HFFc6 (cell line): ENCODE data around the gene TTLL3. TPM values are rescaled to one million over a fixed set of nuclear protein-coding genes. Genes with fewer than 3 reads are reported as not detected.
"Not testable (repeated sequence)": the region's sequence is repeated elsewhere in the genome, so short reads cannot be mapped to it uniquely, and the experiment has no call there.

Experiments
- DNase-seq: peaks from one replicate; pipeline ENCODE4 v3.0.0-alpha.2; 2018
- H3K27ac Mint-ChIP-seq: 2 replicates; pipeline ENCODE4 v1.8.0; 2020; ENCODE audit warnings: mild to moderate bottlenecking, mixed read lengths
- H3K27me3 Mint-ChIP-seq: 2 replicates; pipeline ENCODE4 v1.8.0; 2021; ENCODE audit warnings: mild to moderate bottlenecking, moderate library complexity, mixed read lengths; ENCODE audit not compliant: insufficient read depth
- H3K36me3 Mint-ChIP-seq: 2 replicates; pipeline ENCODE4 v1.8.0; 2021; ENCODE audit warnings: low read depth, mixed read lengths
- H3K4me1 Mint-ChIP-seq: 2 replicates; pipeline ENCODE4 v1.8.0; 2020; ENCODE audit warnings: low read depth, mixed read lengths
- H3K4me3 Mint-ChIP-seq: 2 replicates; pipeline ENCODE4 v1.8.0; 2020; ENCODE audit warnings: mild to moderate bottlenecking, moderate library complexity, mixed read lengths
- H3K9me3 Mint-ChIP-seq: 2 replicates; pipeline ENCODE4 v1.8.0; 2020; ENCODE audit warnings: mild to moderate bottlenecking, mixed read lengths
- CTCF ChIP-seq: fragments of 200-600 bp; sonication (generic); IDR thresholded peaks from 2 replicates; pipeline ENCODE4 v1.5.0; 2021; ENCODE audit warnings: antibody characterized with exemption, mild to moderate bottlenecking
- total RNA-seq, 6 experiments: library from RNA; stranded (reverse); fragmentation: NEBNext Ultra II Directional; extraction: Animal tissue kit (Norgen Biotek cat#: 25700); gene quantifications; 2 replicates in 1 of 6; 3 replicates in 5 of 6; pipeline ENCODE4 v1.2.3, GENCODE V29; 2021

TTLL3 gene
- total RNA-seq, 6 experiments from 2014 or later, result 14.1 to 20.5 (median 16.0) TPM

DNA sequence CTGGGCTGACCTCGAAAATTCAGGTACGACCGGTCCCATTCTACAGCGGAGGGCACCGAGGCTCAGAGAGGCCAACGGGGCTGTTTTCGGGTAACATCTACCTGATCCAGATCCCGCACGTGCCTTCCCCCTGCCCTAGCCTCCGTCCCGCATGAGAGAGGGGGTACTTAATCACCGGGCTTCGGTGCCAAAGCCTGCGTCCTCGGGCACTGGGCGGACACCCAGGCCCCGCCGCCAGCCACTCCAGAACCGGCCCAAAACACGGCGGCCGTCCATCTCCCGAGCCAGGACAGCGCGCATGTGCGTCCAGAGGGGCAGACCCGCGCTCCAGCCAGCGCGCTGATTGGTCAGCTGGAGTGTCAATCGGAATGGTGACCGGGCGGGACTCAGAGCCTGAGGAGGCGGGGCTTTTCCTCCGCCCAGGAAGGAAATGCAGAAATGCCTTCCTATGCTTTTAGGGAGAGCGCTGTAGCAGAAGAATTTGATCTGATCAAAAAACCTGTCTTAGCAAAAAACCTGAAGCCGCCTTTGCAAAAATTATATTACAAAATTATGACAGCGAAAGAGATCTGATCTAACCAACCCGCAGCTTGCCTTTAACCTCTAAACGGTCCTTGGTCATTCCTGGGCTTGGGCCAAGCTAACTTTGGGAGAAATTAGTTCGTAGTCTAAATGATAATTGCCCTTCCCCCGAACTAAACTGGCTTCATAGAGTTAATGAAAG lies 33.8 kb downstream of the TTLL3 start, which contains the start of gene RPUSD3:
RPUSD3 (minus strand) TSS at position 294 of the 724 bp plus-strand sequence; CDS start at position 276, 18 bp downstream.
- no peaks in the 10 kb centered on the region for H3K9me3 Mint-ChIP-seq
- peak within 1 kb of the TSS; percentile 81 for H3K27ac Mint-ChIP-seq
- H3K36me3 Mint-ChIP-seq, result peaks cover 23% of the 10 kb centered on the region
- peak within 1 kb of the TSS; percentile 97 for H3K4me3 Mint-ChIP-seq
- no peaks in the 10 kb centered on the region; the same call in none of the 2 replicates for H3K27me3 Mint-ChIP-seq
- DNase-seq, result peak; percentile 97
- TF ChIP-seq CTCF, result no peak
- peaks cover 14% of the 10 kb centered on the region for H3K4me1 Mint-ChIP-seq

- Mint-ChIP-seq H3K4me3 (no peak overlapping the region), H3K27me3 (no peaks in the 10 kb centered on the region; the same call in none of the 2 replicates)
- DNase-seq, result no peak
Observed at GRCh38 chr3:9846231-9846630, 36.2 kb downstream of the TTLL3 start.

GRCh38 chr3:9846931-9847488 lies 36.9 kb downstream of the TTLL3 start:
- H3K9me3 Mint-ChIP-seq, result no peaks in the 10 kb centered on the region
- no peak overlapping the region for H3K27ac Mint-ChIP-seq
- TF ChIP-seq CTCF, result no peak
- H3K4me1 Mint-ChIP-seq, result peaks cover 12% of the 10 kb centered on the region
- no peaks in the 10 kb centered on the region; the same call in none of the 2 replicates for H3K27me3 Mint-ChIP-seq
- H3K4me3 Mint-ChIP-seq, result no peak overlapping the region
- no peak for DNase-seq
- H3K36me3 Mint-ChIP-seq, result peaks cover 6% of the 10 kb centered on the region

More at GRCh38 chr3:9846231-9846630, 36.2 kb downstream of the TTLL3 start:
- no peaks in the 10 kb centered on the region for H3K9me3 Mint-ChIP-seq
- no peak overlapping the region for H3K27ac Mint-ChIP-seq
- no peak for TF ChIP-seq CTCF
- H3K36me3 Mint-ChIP-seq, result peaks cover 14% of the 10 kb centered on the region
- H3K4me1 Mint-ChIP-seq, result peaks cover 14% of the 10 kb centered on the region

- not testable (repeated sequence) for H3K36me3 Mint-ChIP-seq, H3K27ac Mint-ChIP-seq
Observed at GRCh38 chr3:9847870-9848269, 37.8 kb downstream of the TTLL3 start.

GRCh38 chr3:9848860-9849259 lies 38.8 kb downstream of the TTLL3 start:
- H3K36me3 Mint-ChIP-seq, H3K27ac Mint-ChIP-seq, H3K4me1 Mint-ChIP-seq, H3K9me3 Mint-ChIP-seq, H3K27me3 Mint-ChIP-seq, H3K4me3 Mint-ChIP-seq: not testable (repeated sequence)
- peak; percentile 83 for TF ChIP-seq CTCF
- DNase-seq, result peak; percentile 32

More at GRCh38 chr3:9847870-9848269, 37.8 kb downstream of the TTLL3 start:
- not testable (repeated sequence) for H3K4me1 Mint-ChIP-seq, DNase-seq, H3K9me3 Mint-ChIP-seq, H3K4me3 Mint-ChIP-seq, H3K27me3 Mint-ChIP-seq

GRCh38 chr3:9851383-9851782 lies 41.3 kb downstream of the TTLL3 start:
- not testable (repeated sequence) for H3K4me1 Mint-ChIP-seq, H3K27ac Mint-ChIP-seq, H3K27me3 Mint-ChIP-seq, DNase-seq, H3K9me3 Mint-ChIP-seq, H3K4me3 Mint-ChIP-seq, H3K36me3 Mint-ChIP-seq

DNA sequence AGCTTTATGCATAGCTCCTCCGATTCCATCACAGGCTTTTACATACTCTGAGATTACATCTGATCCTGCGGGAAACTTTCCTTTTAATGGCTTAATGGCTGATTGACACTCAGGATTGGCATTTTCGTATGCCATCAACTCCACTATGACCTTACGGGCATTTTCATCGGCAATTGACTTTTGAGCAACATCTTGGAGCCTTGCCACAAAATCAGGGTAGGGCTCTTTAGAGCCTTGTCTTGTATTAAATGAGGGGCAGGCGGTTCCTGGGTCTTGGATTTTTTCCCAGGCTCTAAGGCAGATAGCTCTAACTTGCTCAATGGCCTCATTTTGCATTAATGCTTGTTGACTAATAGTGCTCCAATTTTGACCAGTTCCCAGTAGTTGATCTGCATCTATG lies 41.9 kb downstream of the TTLL3 start:
- H3K27ac Mint-ChIP-seq, DNase-seq, H3K4me3 Mint-ChIP-seq, H3K36me3 Mint-ChIP-seq, H3K4me1 Mint-ChIP-seq, H3K27me3 Mint-ChIP-seq, H3K9me3 Mint-ChIP-seq: not testable (repeated sequence)
